Colon (tissue), 2 donors: ENCODE measurements around the gene KCNK4.

Experiments used
- FAIRE-seq: peaks from 2 replicates; lab custom pipeline; 2012; peaks lifted over from hg19 to GRCh38; lab: Jason Lieb, UNC
- donor health status: control.
- donor health status: control.

The KCNK4 gene

GRCh38 chr11:64324692-64325469, 33.8 kb downstream of the KCNK4 start:
- no peak for FAIRE-seq

GRCh38 chr11:64327375-64327774, 36.3 kb downstream of the KCNK4 start:
- FAIRE-seq, result no peak

- FAIRE-seq, result no peak
Observed at GRCh38 chr11:64327993-64328392, 36.9 kb downstream of the KCNK4 start.

GRCh38 chr11:64330888-64331287, 39.8 kb downstream of the KCNK4 start:
- no peak for FAIRE-seq

GRCh38 chr11:64331569-64332371, 40.7 kb downstream of the KCNK4 start:
- FAIRE-seq, result no peak

- no peak for FAIRE-seq
Observed at GRCh38 chr11:64333556-64333955, 42.5 kb downstream of the KCNK4 start.

GRCh38 chr11:64334764-64335735, 43.9 kb downstream of the KCNK4 start:
- FAIRE-seq, result no peak

GRCh38 chr11:64337538-64338249, 46.6 kb downstream of the KCNK4 start:
- FAIRE-seq, result no peak

GRCh38 chr11:64338716-64339115, 47.6 kb downstream of the KCNK4 start:
- no peak for FAIRE-seq

- no peak for FAIRE-seq
Observed at GRCh38 chr11:64339286-64339685, 48.2 kb downstream of the KCNK4 start.

- no peak for FAIRE-seq
Observed at GRCh38 chr11:64339754-64340408, 48.8 kb downstream of the KCNK4 start, which contains the start of gene CCDC88B. CCDC88B (plus strand) TSS chr11:64340204; CDS start chr11:64340267, 63 bp downstream.

- FAIRE-seq, result no peak
Observed at GRCh38 chr11:64340671-64341335, 49.7 kb downstream of the KCNK4 start.

- FAIRE-seq, result no peak
Observed at GRCh38 chr11:64341429-64341828, 50.3 kb downstream of the KCNK4 start.

GRCh38 chr11:64341851-64342791, 51.0 kb downstream of the KCNK4 start:
- no peak for FAIRE-seq

- no peak for FAIRE-seq
Observed at GRCh38 chr11:64342869-64343745, 52.0 kb downstream of the KCNK4 start.

GRCh38 chr11:64343767-64344559, 52.9 kb downstream of the KCNK4 start:
- FAIRE-seq, result no peak

- no peak for FAIRE-seq
Observed at GRCh38 chr11:64344787-64345186, 53.7 kb downstream of the KCNK4 start.
